Endodermal cell (in vitro differentiated cells): ENCODE data around the gene SERPINB12. TPM values are rescaled to one million over a fixed set of nuclear protein-coding genes. Genes with fewer than 3 reads are reported as not detected.
A peak's percentile ranks its signal among the peaks of the same experiment; 100 is the strongest.

ENCODE experiments used
- DNase-seq: peaks from one replicate; pipeline ENCODE4 v3.0.0-alpha.2; 2017
- H3K27ac ChIP-seq: 2 replicates; pipeline ENCODE4 v1.5.1; 2013; ENCODE audit warnings: mild to moderate bottlenecking, low read depth, low read length, moderate library complexity
- H3K27me3 ChIP-seq: 2 replicates; pipeline ENCODE4 v1.6.1; 2013; ENCODE audit warnings: mild to moderate bottlenecking, low read length, moderate library complexity; ENCODE audit not compliant: insufficient read depth, control insufficient read depth, poor library complexity, severe bottlenecking
- H3K36me3 ChIP-seq: 2 replicates; pipeline ENCODE4 v1.7.0; 2013; ENCODE audit warnings: mild to moderate bottlenecking, low read length, moderate library complexity; ENCODE audit not compliant: control insufficient read depth, insufficient read depth
- H3K4me1 ChIP-seq: one replicate; pipeline ENCODE4 v1.7.0; 2013; ENCODE audit warnings: low read length; ENCODE audit not compliant: control insufficient read depth, insufficient read depth
- H3K4me3 ChIP-seq: 2 replicates; pipeline ENCODE4 v1.5.1; 2013; ENCODE audit warnings: mild to moderate bottlenecking, low read length, moderate library complexity
- H3K9ac ChIP-seq: 2 replicates; pipeline ENCODE4 v1.6.1; 2013; ENCODE audit warnings: mild to moderate bottlenecking, low read length, moderate library complexity; ENCODE audit not compliant: poor library complexity, severe bottlenecking; ENCODE audit errors: extremely low read depth
- H3K9me3 ChIP-seq: 2 replicates; pipeline ENCODE4 v1.6.1; 2013; ENCODE audit warnings: mild to moderate bottlenecking, low read length, moderate library complexity; ENCODE audit not compliant: control insufficient read depth
- H3K27ac Mint-ChIP-seq: 2 replicates; pipeline ENCODE4 v1.8.0; 2020; ENCODE audit warnings: mixed read lengths
- H3K27me3 Mint-ChIP-seq: 2 replicates; pipeline ENCODE4 v1.8.0; 2021; ENCODE audit warnings: mild to moderate bottlenecking, mixed read lengths; ENCODE audit not compliant: insufficient read depth
- H3K36me3 Mint-ChIP-seq: 2 replicates; pipeline ENCODE4 v1.8.0; 2020; ENCODE audit warnings: low read depth, mixed read lengths
- H3K4me1 Mint-ChIP-seq: 2 replicates; pipeline ENCODE4 v1.8.0; 2020; ENCODE audit warnings: mixed read lengths
- H3K4me3 Mint-ChIP-seq: 2 replicates; pipeline ENCODE4 v1.8.0; 2020; ENCODE audit warnings: mild to moderate bottlenecking, moderate library complexity, mixed read lengths
- H3K9me3 Mint-ChIP-seq: 2 replicates; pipeline ENCODE4 v1.8.0; 2020; ENCODE audit warnings: mild to moderate bottlenecking, mixed read lengths
- WGBS, 2 experiments: methylation state at CpG; one replicate each; pipeline versions ENCODE4 v1.1.5 to v1.1.7; 2013; ENCODE audit warnings: missing lambda C conversion rate in 2 of 2, mixed read lengths in 1 of 2; ENCODE audit not compliant: insufficient coverage in 1 of 2, insufficient read length in 1 of 2; 5-methylcytosine and 5-hydroxymethylcytosine counted together
- total RNA-seq, 2 donors: library from RNA; stranded (reverse); fragmentation: NEBNext Ultra II Directional in 1 of 2; extraction: Animal tissue kit (Norgen Biotek cat#: 25700) in 1 of 2; gene quantifications; 2 replicates in 1 of 2; 3 replicates in 1 of 2; pipeline ENCODE4 v1.2.1, GENCODE V29; 2021
- TF ChIP-seq, protein P1 (sequence below): fragments of 200-600 bp; sonication (generic); conservative IDR thresholded peaks from 2 replicates; pipeline ENCODE4 v1.5.0; 2021; ENCODE audit warnings: antibody characterized with exemption, mild to moderate bottlenecking

Gene SERPINB12
- total RNA-seq, 2 donors from 2014 or later: not detected

DNA sequence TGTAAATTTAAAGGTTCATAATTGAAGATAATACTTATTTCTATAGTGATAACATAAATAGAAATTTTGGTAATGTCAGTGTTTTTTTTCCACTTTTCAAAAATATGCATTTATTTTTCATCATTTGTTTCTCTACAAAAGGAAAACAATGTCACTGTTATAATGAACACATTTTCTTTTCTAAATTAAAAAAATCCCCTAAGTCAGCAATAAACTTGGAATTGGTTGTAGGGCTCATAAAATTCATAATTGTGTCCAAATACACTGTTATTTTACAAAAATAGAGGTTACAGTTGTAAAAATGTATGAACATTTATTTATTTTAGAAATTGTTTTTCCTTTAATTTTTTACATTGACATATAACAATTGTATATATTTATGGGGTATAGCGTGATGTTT, 26.4 kb upstream of the SERPINB12 start:
- H3K9me3 Mint-ChIP-seq: no peaks in the 10 kb centered on the region

GRCh38 chr18:63518178-63519012, 23.8 kb upstream of the SERPINB12 start:
- Histone ChIP-seq H3K27ac (no peak overlapping the region), H3K27me3 (no peaks in the 10 kb centered on the region), H3K36me3 (no peaks in the 10 kb centered on the region), H3K4me3 (no peak overlapping the region), H3K9ac (no peak overlapping the region), H3K9me3 (no peaks in the 10 kb centered on the region), H3K4me1 (no peaks in the 10 kb centered on the region)
- peak; percentile 87 for DNase-seq
- Mint-ChIP-seq H3K27me3 (peaks cover 4% of the 10 kb centered on the region), H3K36me3 (no peaks in the 10 kb centered on the region), H3K27ac (no peak overlapping the region), H3K4me3 (no peak overlapping the region), H3K4me1 (peaks cover 10% of the 10 kb centered on the region), H3K9me3 (no peaks in the 10 kb centered on the region)
- TF ChIP-seq, protein P1, sequence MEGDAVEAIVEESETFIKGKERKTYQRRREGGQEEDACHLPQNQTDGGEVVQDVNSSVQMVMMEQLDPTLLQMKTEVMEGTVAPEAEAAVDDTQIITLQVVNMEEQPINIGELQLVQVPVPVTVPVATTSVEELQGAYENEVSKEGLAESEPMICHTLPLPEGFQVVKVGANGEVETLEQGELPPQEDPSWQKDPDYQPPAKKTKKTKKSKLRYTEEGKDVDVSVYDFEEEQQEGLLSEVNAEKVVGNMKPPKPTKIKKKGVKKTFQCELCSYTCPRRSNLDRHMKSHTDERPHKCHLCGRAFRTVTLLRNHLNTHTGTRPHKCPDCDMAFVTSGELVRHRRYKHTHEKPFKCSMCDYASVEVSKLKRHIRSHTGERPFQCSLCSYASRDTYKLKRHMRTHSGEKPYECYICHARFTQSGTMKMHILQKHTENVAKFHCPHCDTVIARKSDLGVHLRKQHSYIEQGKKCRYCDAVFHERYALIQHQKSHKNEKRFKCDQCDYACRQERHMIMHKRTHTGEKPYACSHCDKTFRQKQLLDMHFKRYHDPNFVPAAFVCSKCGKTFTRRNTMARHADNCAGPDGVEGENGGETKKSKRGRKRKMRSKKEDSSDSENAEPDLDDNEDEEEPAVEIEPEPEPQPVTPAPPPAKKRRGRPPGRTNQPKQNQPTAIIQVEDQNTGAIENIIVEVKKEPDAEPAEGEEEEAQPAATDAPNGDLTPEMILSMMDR: peak; percentile 87
- WGBS, 2 experiments: 29 to 42% methylated on average over 8 to 14 of the region's 16 CpGs

More for the DNA sequence above, 26.4 kb upstream of the SERPINB12 start:
- DNase-seq: no peak
- no peaks in the 10 kb centered on the region for H3K4me1 ChIP-seq
- H3K27me3 Mint-ChIP-seq: no peaks in the 10 kb centered on the region
- H3K4me1 Mint-ChIP-seq: peaks cover 12% of the 10 kb centered on the region
- no peak overlapping the region for H3K4me3 ChIP-seq
- WGBS, 2 experiments: no CpG with 5 or more reads among the region's 1 CpG
- no peaks in the 10 kb centered on the region for H3K9me3 ChIP-seq
- H3K36me3 ChIP-seq: no peaks in the 10 kb centered on the region
- H3K27ac Mint-ChIP-seq: no peak overlapping the region
- H3K4me3 Mint-ChIP-seq: no peak overlapping the region
- H3K27ac ChIP-seq: no peak overlapping the region
- no peak overlapping the region for H3K9ac ChIP-seq
- H3K36me3 Mint-ChIP-seq: no peaks in the 10 kb centered on the region
- TF ChIP-seq, protein P1: no peak
- H3K27me3 ChIP-seq: no peaks in the 10 kb centered on the region

DNA sequence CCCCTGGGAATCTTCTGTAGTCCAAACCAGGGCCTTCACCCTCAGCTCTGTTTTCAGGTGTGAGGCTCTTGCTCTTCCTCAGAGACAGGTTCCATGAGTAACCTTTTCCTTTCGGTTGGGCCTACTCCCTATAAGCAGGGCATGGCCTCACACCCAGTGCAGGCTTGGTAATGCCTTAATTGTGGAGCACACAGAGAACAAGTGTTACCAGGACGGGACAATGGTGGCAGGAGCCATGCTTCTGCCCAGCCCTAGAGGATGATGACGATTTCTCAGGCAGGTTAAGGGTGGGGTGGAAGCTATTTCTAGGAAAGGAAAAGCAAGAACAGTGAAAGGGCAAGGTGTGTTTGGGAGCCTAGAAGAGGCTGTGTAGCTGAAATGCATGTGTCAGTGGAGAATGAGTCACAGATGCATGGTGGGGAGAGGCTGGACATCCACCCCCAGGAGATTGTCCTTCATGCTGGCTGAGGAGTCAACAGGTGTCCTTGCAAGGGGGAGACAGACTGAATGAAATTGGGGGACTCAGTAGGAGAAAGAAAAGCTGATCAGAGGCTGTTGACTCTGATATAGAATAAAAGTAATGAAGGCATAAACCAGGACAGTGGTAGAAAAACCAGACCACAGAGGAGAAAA, 22.0 kb upstream of the SERPINB12 start:
- H3K4me3 Mint-ChIP-seq: no peak overlapping the region
- H3K9me3 Mint-ChIP-seq: no peaks in the 10 kb centered on the region
- H3K9ac ChIP-seq: no peak overlapping the region
- peaks cover 4% of the 10 kb centered on the region for H3K27me3 Mint-ChIP-seq
- no peaks in the 10 kb centered on the region for H3K9me3 ChIP-seq
- H3K27me3 ChIP-seq: no peaks in the 10 kb centered on the region
- peaks cover 2% of the 10 kb centered on the region for H3K4me1 Mint-ChIP-seq
- no peaks in the 10 kb centered on the region for H3K4me1 ChIP-seq
- H3K36me3 ChIP-seq: no peaks in the 10 kb centered on the region
- TF ChIP-seq, protein P1: no peak
- no peak for DNase-seq
- H3K27ac Mint-ChIP-seq: no peak overlapping the region
- H3K27ac ChIP-seq: no peak overlapping the region
- no peak overlapping the region for H3K4me3 ChIP-seq
- WGBS, 2 experiments: 93 to 94% methylated on average over 2 to 3 of the region's 3 CpGs
- no peaks in the 10 kb centered on the region for H3K36me3 Mint-ChIP-seq
